Heart right ventricle (tissue), 16 donors: ENCODE measurements around the gene GPLD1. TPM values are rescaled to one million over a fixed set of nuclear protein-coding genes. Genes with fewer than 3 reads are reported as not detected.

Source experiments
- ATAC-seq, 8 donors: fragments of 200-7000 bp; cut with Tn5 transposase; one replicate each; pipeline ENCODE4 v1.9.1; 2020; ENCODE audit warnings: mild to moderate bottlenecking in 8 of 8, moderate library complexity in 8 of 8, moderate number of reproducible peaks in 1 of 8
- DNase-seq, 2 donors: peaks; one replicate each; pipeline ENCODE4 v3.0.0-alpha.2; 2020
- H3K27ac ChIP-seq, 10 donors: fragments of 200-600 bp; sonication (generic) in 2 of 10; one replicate each; pipeline versions ENCODE4 v1.5.0 to v1.8.0; 2020 to 2022; ENCODE audit warnings: mild to moderate bottlenecking in 3 of 10
- H3K27me3 ChIP-seq, 7 donors: fragments of 200-600 bp; one replicate each; pipeline ENCODE4 v1.8.0; 2021 to 2022; ENCODE audit warnings: mild to moderate bottlenecking in 2 of 7
- H3K36me3 ChIP-seq, 9 donors: fragments of 200-600 bp; sonication (generic) in 1 of 9; one replicate each; pipeline versions ENCODE4 v1.5.0 to v1.8.0; 2020 to 2022; ENCODE audit warnings: mild to moderate bottlenecking in 2 of 9
- H3K4me1 ChIP-seq, 9 donors: fragments of 200-600 bp; sonication (generic) in 1 of 9; one replicate each; pipeline versions ENCODE4 v1.5.0 to v1.8.0; 2020 to 2022; ENCODE audit warnings: mild to moderate bottlenecking in 4 of 9
- H3K4me3 ChIP-seq, 10 donors: fragments of 200-600 bp; sonication (generic) in 2 of 10; one replicate each; pipeline versions ENCODE4 v1.5.0 to v1.8.0; 2020 to 2022; ENCODE audit warnings: mild to moderate bottlenecking in 7 of 10, moderate library complexity in 2 of 10
- H3K9me3 ChIP-seq, 11 donors: fragments of 200-600 bp in 10 of 11; sonication (generic) in 2 of 11; one replicate each; pipeline versions ENCODE4 v1.5.0 to v1.8.0; 2013 to 2022; ENCODE audit warnings: mild to moderate bottlenecking in 2 of 11, control low read depth in 1 of 11, moderate library complexity in 1 of 11
- CTCF ChIP-seq, 9 donors: fragments of 200-600 bp; sonication (generic) in 2 of 9; IDR thresholded peaks; one replicate each; pipeline versions ENCODE4 v1.5.0 to v1.8.0; 2021 to 2022; ENCODE audit warnings: antibody characterized with exemption in 9 of 9, mild to moderate bottlenecking in 5 of 9, moderate library complexity in 1 of 9
- WGBS, 2 donors: extraction: QIAGEN DNeasy Blood & Tissue Kit; methylation state at CpG; one replicate each; pipeline ENCODE4 v1.1.7; 2013; ENCODE audit warnings: inconsistent platforms in 1 of 2; 5-methylcytosine and 5-hydroxymethylcytosine counted together
- intact Hi-C, 10 donors: fragments of 100-400 bp; cut with DNase I; formaldehyde crosslinking; loops; one replicate each; pipeline versions ENCODE4 v1.11.1 to v1.14.2; 2022
- polyA plus RNA-seq, 2 donors: library from polyadenylated mRNA; stranded (reverse); fragments of 200-250 nt; gene quantifications; one replicate each; pipeline ENCODE4 v1.2.3, GENCODE V29; 2013
- total RNA-seq, 10 donors: library from RNA; stranded (reverse); fragmentation: NEBNext Ultra II Directional in 3 of 10; extraction: Animal tissue kit (Norgen Biotek cat#: 25700) in 3 of 10; gene quantifications; one replicate each; pipeline versions ENCODE4 v1.2.1 to v1.2.4, GENCODE V29; 2021 to 2023
- donor health status: Arrhythmogenic right ventricular cardiomyopathy.
- donor health status: ischemic (EF 13 %, LVEDD 7.1; RV severe dilation, severe dysfunction).
- donor health status: healthy with polysubstance abuse.
- donor health status: DM: no; HTN: yes; CAD: no.
- donor health status: DM: no; HTN: no; CAD: no.
- donor health status: ischemic (EF 25% LVEDD 6.9; RV normal size, moderate dysfunction).
- donor health status: ischemic (EF 25% LVEDD 5.7; RV mildly dilated, moderate dysfunction).
- donor health status: healthy.
- donor health status: DM: yes; HTN: yes; CAD: no.
- donor health status: Ischemic cardiomyopathy.
- donor health status: ischemic (EF 35%, LVEDD 5.7; RV mildly dilated, moderate dysfunction).
- donor health status: nonischemic (EF 11% LVEDD 7.7; RV severe dilation, severe dysfunction).
- donor health status: DM: yes; HTN: yes; CAD: no.
- donor health status: PGD.
- donor health status: ischemic (EF 29% LVEDD 5.4; RV normal size, mild dysfunction).
- donor health status: nonischemic (EF 23%, LVEDD 6.1; RV moderate dilation, normal function).

GPLD1 gene
- total and polyA plus RNA-seq, 12 donors, result 0.07 to 1.5 (median 0.78) TPM

- 88 to 89% methylated on average over 4 of the region's 4 CpGs for WGBS, 2 donors
- intact Hi-C loops, result no loop called here
Observed at GRCh38 chr6:24455061-24455460, 34.3 kb downstream of the GPLD1 start.

DNA sequence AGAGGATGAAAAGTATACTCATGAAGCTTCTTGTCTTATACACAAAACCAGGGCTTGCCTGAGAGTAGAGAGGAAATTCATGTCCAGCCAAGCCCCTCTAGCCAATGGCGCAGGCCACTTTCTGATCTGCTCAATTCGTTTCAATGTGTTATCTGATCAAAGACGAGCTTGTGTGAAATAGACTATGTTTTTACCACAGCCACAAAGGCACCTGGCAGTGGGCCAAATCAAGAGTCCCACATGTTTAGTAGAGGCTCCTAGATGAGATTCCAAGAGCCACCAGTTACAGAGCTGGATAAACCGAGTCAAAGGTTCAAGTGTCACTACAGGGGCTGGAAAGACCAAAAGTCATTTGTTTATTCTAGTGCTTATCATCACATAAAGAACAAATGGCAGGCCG lies 34.9 kb downstream of the GPLD1 start:
- no peak overlapping the region for H3K27ac ChIP-seq
- intact Hi-C loops, result no loop called here
- H3K9me3 ChIP-seq, result no peaks in the 10 kb centered on the region
- no peak for DNase-seq
- 88 to 93% methylated on average over 5 of the region's 5 CpGs for WGBS, 2 donors
- H3K4me1 ChIP-seq, result no peaks in the 10 kb centered on the region
- H3K36me3 ChIP-seq, result no peaks in the 10 kb centered on the region
- no peak overlapping the region for H3K4me3 ChIP-seq
- no peak for ATAC-seq
- no peak for TF ChIP-seq CTCF (IDR thresholded peaks at IDR 0.05)
- H3K27me3 ChIP-seq, result no peaks in the 10 kb centered on the region

More at GRCh38 chr6:24455061-24455460, 34.3 kb downstream of the GPLD1 start:
- no peak for TF ChIP-seq CTCF (IDR thresholded peaks at IDR 0.05)
- Histone ChIP-seq H3K27ac (no peak overlapping the region), H3K4me3 (no peak overlapping the region), H3K36me3 (no peaks in the 10 kb centered on the region), H3K4me1 (no peaks in the 10 kb centered on the region), H3K27me3 (no peaks in the 10 kb centered on the region), H3K9me3 (no peaks in the 10 kb centered on the region)
- no peak for ATAC-seq
- no peak for DNase-seq

DNA sequence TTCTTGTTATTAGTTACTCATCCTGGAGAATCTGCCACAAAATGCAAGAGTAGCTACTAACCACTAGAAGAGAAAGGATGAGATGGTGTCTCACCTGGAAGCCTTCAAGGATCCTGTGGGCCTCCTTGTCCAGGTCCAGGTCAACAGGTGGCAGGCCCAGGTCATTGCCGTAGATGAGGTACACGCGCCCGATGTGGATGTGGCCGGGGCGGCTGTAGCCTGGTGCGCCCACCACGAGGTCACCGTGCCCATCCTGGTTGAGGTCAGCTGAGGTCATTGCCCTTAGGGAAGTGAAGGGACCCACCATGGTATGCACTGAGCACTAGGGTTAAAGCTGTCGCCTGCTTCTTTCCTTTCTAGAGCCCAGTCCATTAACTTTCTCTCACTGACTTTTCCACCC lies 35.5 kb downstream of the GPLD1 start:
- H3K27ac ChIP-seq, result no peak overlapping the region
- no peaks in the 10 kb centered on the region for H3K27me3 ChIP-seq
- H3K4me1 ChIP-seq, result no peaks in the 10 kb centered on the region
- DNase-seq, result no peak
- no peak for TF ChIP-seq CTCF (IDR thresholded peaks at IDR 0.05)
- H3K9me3 ChIP-seq, result no peaks in the 10 kb centered on the region
- no peak overlapping the region for H3K4me3 ChIP-seq
- WGBS, 2 donors, result 94 to 95% methylated on average over 10 of the region's 10 CpGs
- no peaks in the 10 kb centered on the region for H3K36me3 ChIP-seq
- intact Hi-C loops, result no loop called here
- no peak for ATAC-seq

GRCh38 chr6:24451581-24452388 lies 37.6 kb downstream of the GPLD1 start:
- Histone ChIP-seq H3K9me3 (no peaks in the 10 kb centered on the region), H3K36me3 (no peaks in the 10 kb centered on the region), H3K27me3 (no peaks in the 10 kb centered on the region), H3K27ac (no peak overlapping the region), H3K4me1 (no peaks in the 10 kb centered on the region), H3K4me3 (no peak overlapping the region)
- ATAC-seq (peak in 1 of 8 donors; percentile 13), DNase-seq (no peak)
- intact Hi-C loops, result no loop called here
- TF ChIP-seq CTCF (IDR thresholded peaks at IDR 0.05), result no peak
- 62 to 67% methylated on average over 13 of the region's 13 CpGs for WGBS, 2 donors
